K562 (cell line): ENCODE results near the gene BRWD1. TPM values are rescaled to one million over a fixed set of nuclear protein-coding genes. Genes with fewer than 3 reads are reported as not detected.

Experiments used
- BCL6 ChIP-seq: fragments of 250-450 bp; sonication (Bioruptor Pico); IDR thresholded peaks from 2 replicates; pipeline ENCODE4 v1.4.0; 2020
- BRD9 ChIP-seq: fragments of 450-650 bp; IDR thresholded peaks from 2 replicates; pipeline ENCODE4 v1.6.1; 2018; ENCODE audit warnings: low read depth; ENCODE audit not compliant: partially characterized antibody
- CCNT2 ChIP-seq: IDR thresholded peaks from 2 replicates; pipeline ENCODE4 v1.6.1; 2011; ENCODE audit warnings: borderline replicate concordance, low read depth, mild to moderate bottlenecking, moderate library complexity, mixed read lengths, low read length; ENCODE audit not compliant: insufficient read length; ENCODE audit errors: extremely low read depth
- ETV1 ChIP-seq: fragments of 450-650 bp; conservative IDR thresholded peaks from 2 replicates; pipeline ENCODE4 v1.6.1; 2016; ENCODE audit warnings: missing genetic modification characterization, control low read depth, low read depth, missing compliant biosample characterization
- HNRNPK ChIP-seq: fragments of 200-400 bp; formaldehyde crosslinking; IDR thresholded peaks from one replicate; pipeline ENCODE4 v1.6.1; 2018; ENCODE audit warnings: mild to moderate bottlenecking, low read depth, low read length; ENCODE audit not compliant: poor library complexity, severe bottlenecking
- HNRNPL ChIP-seq: fragments of 200-400 bp; formaldehyde crosslinking; IDR thresholded peaks from 2 replicates; pipeline ENCODE4 v1.6.1; 2017; ENCODE audit warnings: low read depth, mild to moderate bottlenecking, low read length
- MED1 ChIP-seq: sonication (generic); formaldehyde crosslinking; IDR thresholded peaks from 2 replicates; pipeline ENCODE4 v1.8.1; 2023; ENCODE audit warnings: missing genetic modification reagents, borderline replicate concordance
- MIER1 ChIP-seq: fragments of 450-650 bp; IDR thresholded peaks from 2 replicates; pipeline ENCODE4 v1.6.1; 2016; ENCODE audit warnings: antibody characterized with exemption, mild to moderate bottlenecking, low read depth
- REST ChIP-seq, 2 experiments: fragments of 450-650 bp; formaldehyde crosslinking in 1 of 2; IDR thresholded peaks; 2 replicates each; pipeline versions ENCODE4 v1.4.0 to v1.6.1; 2014 to 2020; ENCODE audit warnings: mild to moderate bottlenecking in 2 of 2, borderline replicate concordance in 1 of 2, low read depth in 1 of 2
- SREBF1 ChIP-seq: fragments of 150-350 bp; IDR thresholded peaks from 2 replicates; pipeline ENCODE4 v1.6.1; 2014; ENCODE audit warnings: antibody characterized with exemption, low read depth, low read length, borderline replicate concordance
- TBP ChIP-seq: optimal IDR thresholded peaks from 2 replicates; pipeline ENCODE3; 2011; ENCODE audit warnings: low read depth, low read length, improper control_type of control experiment
- TEAD4 ChIP-seq, 2 experiments: sonication (generic) in 1 of 2; formaldehyde crosslinking in 1 of 2; IDR thresholded peaks; 2 replicates each; pipeline versions ENCODE4 v1.6.1 to v1.8.0; 2012 to 2022; ENCODE audit warnings: borderline replicate concordance in 1 of 2, inconsistent platforms in 1 of 2, low read length in 1 of 2, mild to moderate bottlenecking in 1 of 2, missing genetic modification reagents in 1 of 2
- U2AF2 ChIP-seq: fragments of 200-400 bp; formaldehyde crosslinking; optimal IDR thresholded peaks from 2 replicates; pipeline ENCODE3; 2017; ENCODE audit warnings: low read depth, mild to moderate bottlenecking, low read length
- ZNF583 ChIP-seq: fragments of 250-450 bp; sonication (Bioruptor Pico); IDR thresholded peaks from 2 replicates; pipeline ENCODE4 v1.4.0; 2020
- ZNF695 ChIP-seq: fragments of 450-650 bp; formaldehyde crosslinking; IDR thresholded peaks from 2 replicates; pipeline ENCODE4 v1.4.0; 2020; ENCODE audit warnings: mild to moderate bottlenecking, moderate library complexity
- ZNF696 ChIP-seq: fragments of 250-450 bp; sonication (Bioruptor Pico); conservative IDR thresholded peaks from 2 replicates; pipeline ENCODE4 v1.4.0; 2020; ENCODE audit warnings: mild to moderate bottlenecking, moderate library complexity
- polyA plus RNA-seq, 8 experiments: library from polyadenylated mRNA; depleted of rRNA in 4 of 8; stranded (reverse) in 5 of 8; unstranded in 3 of 8; fragments of >200 nt; fragmentation: Nextera tagmentation in 2 of 8; fragmentation: Illumina TruSeq in 1 of 8; extraction: Ambion mirVana in 2 of 8; extraction: Trizol in 1 of 8; gene quantifications; 2 replicates each; pipeline versions ENCODE4 v1.2.1 to v1.2.3, GENCODE V29; 2011 to 2014; ENCODE audit warnings: inconsistent platforms in 1 of 8, missing spikeins in 1 of 8
- total RNA-seq, 7 experiments: library from RNA; depleted of rRNA in 6 of 7; stranded (reverse); fragments of >200 nt in 6 of 7; fragmentation: Illumina TruSeq in 2 of 7; extraction: Trizol in 2 of 7; gene quantifications; 2 replicates each; pipeline versions ENCODE4 v1.2.1 to v1.2.3, GENCODE V29; 2011 to 2021; ENCODE audit warnings: low replicate concordance in 1 of 7
- TF ChIP-seq, protein P1 (sequence below): fragments of 450-650 bp; conservative IDR thresholded peaks from 2 replicates; pipeline ENCODE4 v1.6.1; 2016; ENCODE audit warnings: missing genetic modification characterization, low read depth, mild to moderate bottlenecking, control low read depth, missing compliant biosample characterization
- TF ChIP-seq, protein P2 (sequence below): fragments of 450-650 bp; formaldehyde crosslinking; IDR thresholded peaks from 2 replicates; pipeline ENCODE4 v1.4.0; 2020; ENCODE audit warnings: mild to moderate bottlenecking

BRWD1 gene
- total and polyA plus RNA-seq, 9 of the 15 experiments (the other 6 are each of a cell fraction or from before 2014, with no cell fraction given), result 10.1 to 60.2 (median 34.1) TPM

DNA sequence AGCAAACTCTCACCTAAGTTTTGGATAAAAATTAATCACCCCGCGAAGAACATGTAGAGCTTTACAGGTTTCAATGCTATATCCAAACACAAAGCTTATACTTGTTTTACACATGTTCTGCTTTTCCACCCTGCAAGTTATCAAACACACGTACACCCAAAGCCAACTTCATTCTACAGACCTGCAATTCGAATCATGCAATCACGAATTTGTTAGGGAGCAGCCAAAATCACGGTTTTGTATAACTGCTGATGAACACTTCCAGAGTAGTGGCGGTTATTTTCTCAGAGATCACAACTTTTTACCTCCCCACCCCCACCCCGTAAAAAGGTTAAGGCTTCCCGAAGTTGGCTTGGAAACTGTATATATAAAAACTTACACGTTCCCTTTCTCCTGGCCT, 34.1 kb upstream of the BRWD1 start (continued):
- TF ChIP-seq MED1 (CRISPR knock-in tag) (no peak), SREBF1 (no peak), HNRNPL (no peak), ZNF696 (CRISPR knock-in tag) (no peak), ETV1 (tag) (no peak), ZNF695 (CRISPR knock-in tag) (no peak), MIER1 (no peak), HNRNPK (no peak), CCNT2 (no peak), ZNF583 (CRISPR knock-in tag) (no peak), BCL6 (no peak), REST (IDR thresholded peaks at IDR 0.05; ENCODE audit: borderline replicate concordance) (no peak), REST (CRISPR knock-in tag; IDR thresholded peaks at IDR 0.05; ENCODE audit: low read depth) (no peak), U2AF2 (no peak), TEAD4 (IDR thresholded peaks at IDR 0.05; ENCODE audit: low read length) (no peak), TEAD4 (CRISPR knock-in tag; IDR thresholded peaks at IDR 0.05; ENCODE audit: borderline replicate concordance) (no peak), TBP (no peak), BRD9 (no peak)
- TF ChIP-seq, protein P1, sequence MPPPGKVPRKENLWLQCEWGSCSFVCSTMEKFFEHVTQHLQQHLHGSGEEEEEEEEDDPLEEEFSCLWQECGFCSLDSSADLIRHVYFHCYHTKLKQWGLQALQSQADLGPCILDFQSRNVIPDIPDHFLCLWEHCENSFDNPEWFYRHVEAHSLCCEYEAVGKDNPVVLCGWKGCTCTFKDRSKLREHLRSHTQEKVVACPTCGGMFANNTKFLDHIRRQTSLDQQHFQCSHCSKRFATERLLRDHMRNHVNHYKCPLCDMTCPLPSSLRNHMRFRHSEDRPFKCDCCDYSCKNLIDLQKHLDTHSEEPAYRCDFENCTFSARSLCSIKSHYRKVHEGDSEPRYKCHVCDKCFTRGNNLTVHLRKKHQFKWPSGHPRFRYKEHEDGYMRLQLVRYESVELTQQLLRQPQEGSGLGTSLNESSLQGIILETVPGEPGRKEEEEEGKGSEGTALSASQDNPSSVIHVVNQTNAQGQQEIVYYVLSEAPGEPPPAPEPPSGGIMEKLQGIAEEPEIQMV (tag), result no peak
- TF ChIP-seq, protein P2, sequence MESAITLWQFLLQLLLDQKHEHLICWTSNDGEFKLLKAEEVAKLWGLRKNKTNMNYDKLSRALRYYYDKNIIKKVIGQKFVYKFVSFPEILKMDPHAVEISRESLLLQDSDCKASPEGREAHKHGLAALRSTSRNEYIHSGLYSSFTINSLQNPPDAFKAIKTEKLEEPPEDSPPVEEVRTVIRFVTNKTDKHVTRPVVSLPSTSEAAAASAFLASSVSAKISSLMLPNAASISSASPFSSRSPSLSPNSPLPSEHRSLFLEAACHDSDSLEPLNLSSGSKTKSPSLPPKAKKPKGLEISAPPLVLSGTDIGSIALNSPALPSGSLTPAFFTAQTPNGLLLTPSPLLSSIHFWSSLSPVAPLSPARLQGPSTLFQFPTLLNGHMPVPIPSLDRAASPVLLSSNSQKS, result no peak
